ENCODE data around the gene SOX6. TPM values are rescaled to one million over a fixed set of nuclear protein-coding genes. Genes with fewer than 3 reads are reported as not detected.

Gene SOX6
- polyA plus RNA-seq, 1 donor (not counting 4 experiments of a cell fraction or from before 2014, with no cell fraction given): 6.0 TPM

GRCh38 chr11:16121853-16122252 lies 234.5 kb downstream of the SOX6 start:
- no peak for DNase-seq (ENCODE audit: low read depth, low spot score)
- no peak overlapping the region for H3K4me2 ChIP-seq (ENCODE audit: control insufficient read depth, extremely low read depth, insufficient read depth, low read depth, low read length)
- H2AFZ ChIP-seq (ENCODE audit: control insufficient read depth, low read length): no peak overlapping the region
- no peaks in the 10 kb centered on the region for H3K9me1 ChIP-seq (ENCODE audit: control insufficient read depth, extremely low read depth, insufficient read depth, low read length)
- H3K36me3 ChIP-seq (ENCODE audit: control insufficient read depth in 2 of 2, extremely low read depth in 1 of 2, insufficient read depth in 2 of 2, low read length in 2 of 2): no peaks in the 10 kb centered on the region
- FAIRE-seq: no peak
- no peaks in the 10 kb centered on the region for H4K20me1 ChIP-seq (ENCODE audit: control insufficient read depth, extremely low read depth, insufficient read depth, low read length)
- H3K4me1 ChIP-seq (ENCODE audit: control insufficient read depth, extremely low read depth, insufficient read depth, low read length): no peaks in the 10 kb centered on the region
- no peak overlapping the region for H3K9ac ChIP-seq (ENCODE audit: control insufficient read depth, extremely low read depth, insufficient read depth, low read length)
- no peaks in the 10 kb centered on the region for H3K79me2 ChIP-seq (ENCODE audit: control insufficient read depth, insufficient read depth, low read length)
- H3K27ac ChIP-seq (ENCODE audit: control insufficient read depth, insufficient read depth, low read length): no peak overlapping the region
- no peak for TF ChIP-seq CTCF (optimal IDR thresholded peaks at IDR 0.05 in 1 of 3, IDR thresholded peaks at IDR 0.05 in 1 of 3, conservative IDR thresholded peaks at IDR 0.05 in 1 of 3; ENCODE audit: extremely low read depth in 1 of 3, insufficient read depth in 2 of 3, low read length in 3 of 3)
- no peak for TF ChIP-seq EZH2 (IDR thresholded peaks at IDR 0.05; ENCODE audit: low read length)
- no peaks in the 10 kb centered on the region for H3K27me3 ChIP-seq (ENCODE audit: control insufficient read depth, extremely low read depth, insufficient read depth, low read length)
- dilution Hi-C loops (cut with MboI; ENCODE audit: extremely low pct_ligation_motif_present, low sequenced_read_pairs): no loop called here
- no peaks in the 10 kb centered on the region for H3K9me3 ChIP-seq (ENCODE audit: control insufficient read depth, low read depth, low read length)
- H3K4me3 ChIP-seq (ENCODE audit: control insufficient read depth in 2 of 3, extremely low read depth in 1 of 3, insufficient read depth in 2 of 3, low read depth in 1 of 3, low read length in 3 of 3): no peak overlapping the region

- H3K27ac ChIP-seq (ENCODE audit: control insufficient read depth, insufficient read depth, low read length): no peak overlapping the region
- dilution Hi-C loops (cut with MboI; ENCODE audit: extremely low pct_ligation_motif_present, low sequenced_read_pairs): no loop called here
- DNase-seq (ENCODE audit: low read depth, low spot score) (no peak), FAIRE-seq (no peak)
- no peaks in the 10 kb centered on the region for H3K9me1 ChIP-seq (ENCODE audit: control insufficient read depth, extremely low read depth, insufficient read depth, low read length)
- no peaks in the 10 kb centered on the region for H3K36me3 ChIP-seq (ENCODE audit: control insufficient read depth in 2 of 2, extremely low read depth in 1 of 2, insufficient read depth in 2 of 2, low read length in 2 of 2)
- peaks cover under 1% of the 10 kb centered on the region for H3K4me1 ChIP-seq (ENCODE audit: control insufficient read depth, extremely low read depth, insufficient read depth, low read length)
- no peaks in the 10 kb centered on the region for H3K27me3 ChIP-seq (ENCODE audit: control insufficient read depth, extremely low read depth, insufficient read depth, low read length)
- H3K4me2 ChIP-seq (ENCODE audit: control insufficient read depth, extremely low read depth, insufficient read depth, low read depth, low read length): no peak overlapping the region
- TF ChIP-seq CTCF (optimal IDR thresholded peaks at IDR 0.05 in 1 of 3, IDR thresholded peaks at IDR 0.05 in 1 of 3, conservative IDR thresholded peaks at IDR 0.05 in 1 of 3; ENCODE audit: extremely low read depth in 1 of 3, insufficient read depth in 2 of 3, low read length in 3 of 3): no peak
- no peak for TF ChIP-seq EZH2 (IDR thresholded peaks at IDR 0.05; ENCODE audit: low read length)
- H4K20me1 ChIP-seq (ENCODE audit: control insufficient read depth, extremely low read depth, insufficient read depth, low read length): no peaks in the 10 kb centered on the region
- no peak overlapping the region for H3K4me3 ChIP-seq (ENCODE audit: control insufficient read depth in 2 of 3, extremely low read depth in 1 of 3, insufficient read depth in 2 of 3, low read depth in 1 of 3, low read length in 3 of 3)
- no peaks in the 10 kb centered on the region for H3K79me2 ChIP-seq (ENCODE audit: control insufficient read depth, insufficient read depth, low read length)
- no peak overlapping the region for H2AFZ ChIP-seq (ENCODE audit: control insufficient read depth, low read length)
- no peak overlapping the region for H3K9ac ChIP-seq (ENCODE audit: control insufficient read depth, extremely low read depth, insufficient read depth, low read length)
- no peaks in the 10 kb centered on the region for H3K9me3 ChIP-seq (ENCODE audit: control insufficient read depth, low read depth, low read length)
Measured at GRCh38 chr11:16120008-16120407, 236.3 kb downstream of the SOX6 start.

Data from keratinocyte (primary cell).